Activated CD4-positive, alpha-beta T cell treated with anti-CD3 and anti-CD28 coated beads for 4 hours (primary cell): ENCODE data around the gene DEAF1.
A peak's percentile ranks its signal among the peaks of the same experiment; 100 is the strongest.

ENCODE experiments used
- DNase-seq, 2 donors: peaks; one replicate each; pipeline ENCODE4 v3.0.0-alpha.2; 2020

Gene DEAF1

DNA sequence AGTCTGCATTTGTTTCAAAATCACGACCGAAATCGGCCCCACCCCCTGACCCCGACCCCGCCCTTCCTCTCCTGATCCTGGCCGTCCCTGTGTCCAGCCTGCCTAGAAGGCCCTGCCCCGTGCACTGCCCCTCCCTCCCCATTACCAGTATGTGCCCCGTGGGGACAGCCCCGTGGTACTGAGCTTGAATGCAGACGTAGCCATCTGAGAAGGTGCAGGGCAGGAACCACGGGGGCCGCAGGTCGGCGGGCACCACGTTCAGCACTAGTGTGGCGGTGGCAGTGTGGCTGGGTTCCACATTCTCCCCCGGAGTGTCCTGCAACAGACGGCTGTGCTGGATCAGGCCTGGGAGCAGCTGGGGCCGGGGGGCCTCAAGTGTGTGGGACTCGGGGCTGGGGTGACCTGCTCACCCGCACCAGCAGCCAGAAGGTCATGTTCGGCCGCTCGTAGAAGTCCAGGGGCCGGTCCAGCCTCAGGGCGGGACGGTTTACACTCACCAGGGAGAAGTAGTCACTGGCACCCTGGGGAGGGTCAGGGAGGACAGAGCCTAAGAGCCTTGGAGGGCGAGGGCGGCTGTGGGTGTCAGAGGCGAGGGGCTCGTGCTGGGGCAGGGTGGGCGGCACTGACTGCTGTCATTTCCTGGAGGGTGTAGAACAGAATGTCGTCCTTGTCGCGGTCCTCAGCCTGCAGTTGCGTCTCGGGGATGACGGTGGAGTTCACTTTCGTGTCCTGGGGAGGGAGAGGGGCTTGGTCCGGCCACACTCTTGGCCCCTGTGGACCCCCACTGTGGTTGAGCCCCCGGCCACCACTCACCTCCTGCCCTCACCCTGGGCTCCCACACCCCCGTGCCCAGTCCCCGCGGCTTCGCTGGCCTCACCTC, 73.8 kb downstream of the DEAF1 start:
- DNase-seq = no peak

GRCh38 chr11:620201-620600, 74.8 kb downstream of the DEAF1 start:
- DNase-seq = no peak

DNA sequence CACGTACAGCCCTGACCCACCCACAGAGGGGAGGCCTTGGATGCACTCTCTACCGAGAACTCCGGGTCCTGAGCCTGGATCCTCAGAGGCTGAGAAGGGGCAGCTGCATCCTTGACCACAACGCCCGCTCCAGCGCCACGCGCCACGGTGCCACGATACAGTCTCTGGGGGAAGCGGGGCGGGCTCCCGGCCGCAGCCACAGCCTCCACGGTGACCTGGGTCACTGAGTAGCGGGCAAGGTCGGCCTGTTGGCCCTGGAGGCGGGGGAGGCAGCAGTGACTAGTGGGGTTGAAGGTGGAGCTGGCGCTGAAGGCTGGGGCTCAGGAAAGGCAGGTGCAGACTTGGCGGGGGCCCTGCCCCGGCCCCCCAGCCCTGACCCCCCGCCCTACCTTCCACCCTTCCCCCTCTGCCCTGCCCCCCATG, 75.4 kb downstream of the DEAF1 start:
- no peak for DNase-seq

DNA sequence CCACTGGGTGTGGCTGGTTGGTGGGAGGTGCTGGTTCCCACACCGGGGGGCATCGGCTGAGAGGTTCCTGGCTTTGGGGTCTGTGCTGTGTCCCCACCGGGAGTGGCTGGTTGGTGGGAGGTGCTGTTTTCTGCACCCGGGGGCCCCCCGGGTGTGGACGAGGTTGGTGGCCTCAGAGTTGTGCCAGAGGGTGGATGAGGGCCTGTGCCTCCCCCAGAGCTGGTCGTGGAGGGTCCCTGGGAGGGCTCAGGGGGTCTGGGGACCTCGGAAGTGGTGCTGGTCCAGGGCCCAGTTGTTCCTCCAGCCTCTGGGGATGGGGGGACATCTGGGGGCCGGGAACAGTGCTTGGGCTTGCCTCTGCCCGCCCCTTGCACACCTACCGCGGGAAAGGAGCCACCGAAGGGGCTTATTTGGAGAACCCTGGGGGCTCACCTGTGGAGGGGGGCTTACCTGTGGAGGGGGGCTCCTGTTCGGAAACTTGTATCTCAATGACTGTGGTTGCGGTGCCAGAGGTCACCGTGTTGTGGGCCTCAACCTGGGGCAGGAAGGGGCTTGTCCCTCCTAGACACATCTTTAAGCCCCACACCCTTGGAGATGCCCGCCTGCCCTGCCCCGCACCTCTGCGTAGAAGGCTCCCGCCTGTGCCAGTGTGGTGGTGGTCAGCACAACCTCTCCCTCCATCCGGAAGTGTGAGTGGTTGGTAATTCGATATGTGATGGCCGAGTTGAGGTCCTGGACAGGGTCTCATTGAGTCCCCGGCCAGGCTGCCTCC, 76.0 kb downstream of the DEAF1 start:
- no peak for DNase-seq

DNA sequence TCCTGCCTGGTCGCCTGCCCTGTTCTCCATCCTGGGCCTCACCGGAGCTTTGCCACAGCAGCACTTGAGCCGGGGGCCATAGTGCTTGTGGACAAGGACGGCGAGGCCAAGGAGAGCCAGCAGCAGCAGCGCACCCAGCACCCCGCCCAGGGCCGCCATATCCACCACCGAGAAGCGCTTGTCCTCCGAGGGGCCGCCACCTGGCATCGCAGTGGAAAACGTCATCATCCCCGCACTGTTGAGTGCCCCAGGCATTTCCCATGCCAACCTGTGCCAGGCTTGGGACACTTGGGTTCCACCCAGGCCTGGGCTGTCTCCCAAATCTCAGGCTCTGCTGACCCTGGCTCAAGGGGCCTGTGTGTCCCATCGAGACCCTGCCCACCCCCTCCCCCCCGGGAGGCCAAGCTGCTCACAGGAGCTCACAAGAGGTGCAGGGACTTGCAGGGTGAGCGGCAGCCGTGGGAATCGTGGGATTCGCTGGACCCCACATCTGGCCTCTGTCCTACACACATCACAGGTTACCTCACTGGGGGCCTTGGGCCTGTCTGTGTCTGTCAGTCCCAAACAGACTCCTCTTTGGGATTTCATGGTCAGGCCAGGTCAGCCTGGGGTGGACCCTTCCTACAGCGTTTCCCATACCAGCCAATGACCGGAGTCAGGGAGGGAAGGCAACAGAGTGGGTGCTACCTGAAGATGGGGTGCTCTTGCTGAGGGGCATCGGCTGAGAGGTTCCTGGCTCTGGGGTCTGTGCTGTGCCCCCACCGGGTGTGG, 76.9 kb downstream of the DEAF1 start:
- no peak for DNase-seq

DNA sequence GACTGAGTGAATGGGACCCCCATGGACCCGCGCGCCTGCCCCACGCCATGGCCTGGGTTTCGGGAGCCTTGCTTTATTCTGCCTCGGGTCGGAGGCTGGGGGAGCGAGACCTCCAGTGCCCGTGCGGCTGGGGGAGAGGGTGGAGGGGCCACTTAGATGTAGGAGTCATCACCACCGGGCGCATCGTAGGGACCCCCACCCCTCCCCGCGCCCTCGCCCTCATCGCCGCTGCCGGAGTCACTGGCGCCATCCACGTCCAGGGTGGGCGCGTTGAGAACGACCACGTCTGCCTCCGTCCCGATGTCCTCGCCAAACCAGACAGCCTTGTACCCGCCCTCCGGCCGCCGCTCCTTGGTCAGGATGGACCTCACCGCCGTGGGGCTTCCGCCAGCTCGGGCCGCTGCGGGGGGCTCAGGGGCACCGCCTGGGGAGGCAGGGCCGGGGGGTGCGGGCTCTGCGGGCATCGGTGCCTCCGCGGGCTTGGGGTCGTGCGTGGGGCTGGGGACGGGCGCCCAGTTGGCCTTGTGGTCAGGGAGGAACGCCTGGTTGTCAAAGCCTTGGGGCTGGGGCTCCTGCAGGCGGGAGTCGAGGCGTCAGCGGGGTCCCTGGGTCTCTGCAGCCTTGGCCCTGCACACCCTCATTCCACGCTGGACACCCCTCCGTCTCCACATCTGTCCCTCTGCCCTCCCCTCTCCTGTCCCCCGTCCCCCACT, 77.7 kb downstream of the DEAF1 start:
- no peak for DNase-seq

DNA sequence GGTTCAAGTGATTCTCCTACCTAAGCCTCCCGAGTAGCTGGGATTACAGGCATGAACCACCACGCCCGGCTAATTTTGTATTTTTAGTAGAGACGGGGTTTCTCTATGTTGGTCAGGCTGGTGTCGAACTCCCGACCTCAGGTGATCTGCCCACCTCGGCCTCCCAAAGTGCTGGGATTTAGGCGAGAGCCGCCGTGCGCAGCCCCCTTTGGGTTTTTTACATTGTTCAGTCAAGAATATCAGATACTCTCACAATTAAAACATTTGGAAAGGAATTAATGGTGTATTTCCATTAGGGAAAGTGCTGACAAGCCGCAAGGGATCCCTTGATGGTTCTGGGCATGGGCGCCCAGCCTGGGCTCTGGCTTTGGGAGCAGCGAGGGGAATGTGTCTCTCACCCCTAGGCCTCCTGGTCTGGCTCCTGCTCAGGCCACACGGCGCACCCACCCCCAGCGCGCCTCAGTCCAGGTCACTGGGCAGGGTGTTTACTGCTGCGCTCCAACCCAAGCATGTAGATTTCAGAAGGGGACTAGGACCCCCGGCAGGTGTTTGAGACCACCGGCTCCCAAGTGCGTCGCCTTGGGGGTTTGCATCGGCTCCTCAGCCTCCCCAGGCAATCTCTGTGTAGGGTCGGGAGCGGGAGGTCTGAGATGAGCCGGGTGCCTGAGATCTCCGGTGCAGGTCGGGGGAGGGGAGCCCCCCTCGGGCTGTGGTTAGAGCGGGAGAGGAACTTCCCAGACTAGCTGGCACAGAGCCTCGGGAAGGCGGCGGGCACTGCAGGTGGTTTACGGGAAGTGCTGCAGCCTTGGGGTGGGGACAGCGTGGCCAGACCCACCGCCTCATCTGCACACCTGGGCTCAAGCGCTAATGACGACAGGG, 78.5 kb downstream of the DEAF1 start:
- DNase-seq = no peak

GRCh38 chr11:615504-616319, 79.3 kb downstream of the DEAF1 start, which contains the start of gene IRF7:
TSS of gene IRF7 (minus strand) at chr11:615950. CDS start at chr11:615364, 586 bp downstream.
- peak; percentile 80 to 84 for DNase-seq

DNA sequence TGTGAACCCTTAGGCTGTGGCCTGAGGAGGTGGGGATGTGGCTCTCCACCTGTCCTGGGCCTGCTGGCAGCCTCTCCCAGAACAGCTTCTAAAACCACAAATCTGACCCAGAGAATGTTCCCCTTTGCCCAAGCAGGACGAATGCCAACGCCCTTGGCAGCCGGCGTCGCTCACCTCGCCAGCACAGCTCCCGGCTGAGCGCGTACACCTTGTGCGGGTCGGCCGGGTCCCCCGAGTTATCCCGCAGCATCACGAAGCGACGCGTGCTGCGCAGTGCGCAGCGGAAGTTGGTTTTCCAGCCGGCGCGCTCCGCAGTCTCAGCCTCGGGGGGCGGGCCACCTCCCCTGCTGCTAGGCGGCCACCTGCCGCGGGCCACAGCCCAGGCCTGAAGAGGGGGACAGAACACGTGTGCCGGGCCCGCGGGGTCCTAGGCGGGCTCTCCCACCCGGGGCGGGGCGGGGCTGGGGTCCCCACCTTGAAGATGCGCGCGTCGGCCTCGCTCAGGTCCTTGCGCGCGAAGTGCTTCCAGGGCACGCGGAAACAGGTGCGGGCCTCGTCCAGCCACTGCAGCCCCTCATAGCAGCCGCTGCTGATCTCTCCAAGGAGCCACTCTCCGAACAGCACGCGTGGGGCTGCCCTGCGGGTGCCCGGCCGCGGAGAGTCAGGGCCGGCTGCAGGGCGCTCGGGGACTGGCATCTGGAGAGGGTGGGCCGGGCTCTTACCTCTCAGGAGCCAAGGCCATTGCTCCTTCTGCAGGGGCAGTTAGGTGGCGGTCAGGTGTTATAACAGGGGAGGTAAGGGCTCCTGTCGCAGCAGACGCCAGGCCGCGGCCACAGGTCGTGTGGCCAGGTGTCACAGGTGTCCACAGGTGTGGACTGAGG, 80.2 kb downstream of the DEAF1 start:
- DNase-seq = no peak

- DNase-seq = no peak
Observed at GRCh38 chr11:614021-614622, 80.9 kb downstream of the DEAF1 start.

DNA sequence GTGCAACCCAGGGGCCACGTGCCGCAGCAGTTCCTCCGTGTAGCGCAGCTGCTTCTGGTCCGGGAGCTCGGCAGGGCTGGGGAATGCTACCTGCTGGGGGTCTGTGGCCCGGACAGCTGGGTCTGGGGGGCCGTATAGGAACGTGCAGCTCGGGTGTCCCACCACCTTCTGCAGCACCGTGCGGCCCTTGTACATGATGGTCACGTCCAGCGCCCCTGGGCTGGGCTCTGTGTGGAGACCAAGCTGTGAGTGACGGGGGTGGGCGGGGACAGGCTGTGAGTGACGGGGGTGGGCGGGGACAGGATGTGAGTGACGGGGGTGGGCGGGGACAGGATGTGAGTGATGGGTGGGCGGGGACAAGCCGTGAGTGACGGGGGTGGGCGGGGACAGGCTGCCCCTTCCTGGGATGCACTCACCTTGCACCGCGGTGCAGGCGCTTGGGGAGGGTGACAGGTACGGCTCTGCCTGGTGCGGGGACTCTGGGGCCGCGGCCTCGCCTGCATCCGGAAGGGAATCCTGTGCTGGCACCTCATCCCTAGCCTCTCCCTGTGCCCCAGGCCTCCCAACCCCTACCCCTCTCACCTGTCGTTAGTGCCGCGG, 81.6 kb downstream of the DEAF1 start:
- DNase-seq = peak; percentile 93

GRCh38 chr11:612961-613300, 82.1 kb downstream of the DEAF1 start:
- DNase-seq = no peak

DNA sequence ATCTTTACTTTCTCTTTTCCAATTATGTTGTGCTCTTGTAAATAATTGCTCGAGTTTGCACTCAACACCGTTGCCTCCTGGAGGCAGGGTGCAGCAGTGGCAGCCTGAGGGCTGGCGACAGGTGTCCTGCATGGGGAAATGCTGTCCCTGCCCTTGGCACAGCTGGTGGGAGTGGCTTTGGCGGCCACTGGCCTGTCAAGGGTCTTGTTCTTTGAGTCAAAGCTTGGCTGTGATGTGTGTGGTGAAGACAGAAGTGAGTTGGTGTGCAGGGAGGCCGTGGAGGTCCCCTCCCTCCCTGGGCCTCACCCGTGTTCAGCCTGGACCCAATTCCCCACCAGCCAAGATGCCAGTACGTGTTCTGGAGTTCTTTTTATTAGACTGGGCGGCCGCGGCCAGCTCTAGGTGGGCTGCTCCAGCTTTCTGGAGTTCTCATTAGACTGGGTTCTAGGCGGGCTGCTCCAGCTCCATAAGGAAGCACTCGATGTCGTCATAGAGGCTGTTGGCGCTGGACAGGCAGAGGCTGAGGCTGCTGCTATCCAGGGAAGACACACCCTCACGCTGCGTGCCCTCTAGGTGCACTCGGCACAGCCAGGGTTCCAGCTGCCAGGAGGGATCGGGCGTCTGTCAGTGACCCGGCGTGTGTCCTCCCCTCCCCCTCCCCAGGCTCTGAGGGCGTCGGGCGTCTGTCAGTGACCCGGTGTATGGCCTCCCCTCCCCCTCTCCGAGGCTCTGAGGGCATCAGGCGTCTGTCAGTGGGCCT, 82.6 kb downstream of the DEAF1 start:
- DNase-seq = no peak

DNA sequence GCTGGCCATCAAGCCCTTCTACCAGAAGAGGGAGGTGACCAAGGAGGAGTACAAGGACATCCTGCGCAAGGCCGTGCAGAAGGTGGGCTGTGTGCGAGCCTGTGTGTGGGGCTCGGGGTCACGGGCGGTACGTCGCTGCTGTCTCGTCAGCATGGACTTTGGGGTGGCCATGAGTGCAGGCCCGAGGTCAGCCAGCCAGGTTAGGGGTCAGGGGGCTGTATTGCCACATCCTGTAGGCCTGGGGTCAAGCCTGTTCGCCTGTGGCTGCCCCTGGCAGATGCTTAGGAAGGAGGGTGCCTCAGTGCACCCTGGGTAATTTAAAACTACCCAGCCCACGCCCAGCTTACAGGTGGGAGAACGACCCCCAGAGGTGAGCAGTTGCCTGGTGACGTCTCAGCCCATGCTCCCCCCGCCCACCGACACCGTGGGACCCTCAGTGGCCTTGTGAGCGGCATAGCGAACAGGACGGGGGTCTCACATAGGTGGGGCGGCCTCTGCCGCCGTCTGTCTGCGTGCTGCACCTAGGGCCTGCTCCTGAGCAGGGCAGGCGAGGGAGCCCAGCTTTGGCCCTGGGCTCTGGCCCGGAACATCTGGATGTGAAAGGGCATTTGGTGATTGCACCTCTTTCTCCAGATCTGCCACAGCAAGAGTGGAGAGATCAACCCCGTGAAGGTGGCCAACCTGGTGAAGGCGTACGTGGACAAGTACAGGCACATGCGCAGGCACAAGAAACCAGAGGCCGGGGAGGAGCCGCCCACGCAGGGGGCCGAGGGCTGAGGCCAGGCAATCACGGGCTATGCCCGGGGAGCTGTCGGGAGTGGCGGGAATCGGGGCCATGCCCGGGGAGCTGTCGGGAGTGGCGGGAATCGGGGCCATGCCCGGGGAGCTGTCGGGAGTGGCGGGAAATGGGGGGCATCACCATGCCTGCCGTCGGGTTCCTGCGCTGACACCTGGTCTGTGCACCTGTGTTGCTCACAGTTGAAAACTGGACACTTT, 83.7 kb downstream of the DEAF1 start:
- no peak for DNase-seq

- no peak for DNase-seq
Observed at GRCh38 chr11:610146-610801, 84.7 kb downstream of the DEAF1 start.

GRCh38 chr11:609341-609811, 85.6 kb downstream of the DEAF1 start:
- no peak for DNase-seq
